Measurements from ENCODE around the gene TOMM20.
"Not testable (repeated sequence)": the region's sequence is repeated elsewhere in the genome, so short reads cannot be mapped to it uniquely, and the experiment has no call there.

TOMM20 gene

GRCh38 chr1:235078480-235079381 lies 49.9 kb downstream of the TOMM20 start:
- no peak for DNase-seq (ENCODE audit: low read depth in 2 of 2)

- DNase-seq (ENCODE audit: low read depth in 2 of 2) = peak; percentile 52 to 67
Observed at GRCh38 chr1:235077571-235078479, 50.8 kb downstream of the TOMM20 start.

GRCh38 chr1:235077163-235077540 lies 51.5 kb downstream of the TOMM20 start:
- no peak for DNase-seq (ENCODE audit: low read depth in 2 of 2)

- no peak for DNase-seq (ENCODE audit: low read depth in 2 of 2)
Observed at GRCh38 chr1:235076504-235077162, 52.0 kb downstream of the TOMM20 start.

- peak in 1 of 2 donors; percentile 65 for DNase-seq (ENCODE audit: low read depth in 2 of 2)
Observed at GRCh38 chr1:235075777-235076308, 52.8 kb downstream of the TOMM20 start.

- peak; percentile 76 to 86 for DNase-seq (ENCODE audit: low read depth in 2 of 2)
Observed at GRCh38 chr1:235075048-235075776, 53.4 kb downstream of the TOMM20 start.

GRCh38 chr1:235074523-235075047 lies 54.1 kb downstream of the TOMM20 start:
- DNase-seq (ENCODE audit: low read depth in 2 of 2) = peak in 1 of 2 donors; percentile 61

GRCh38 chr1:235073968-235074522 lies 54.6 kb downstream of the TOMM20 start:
- DNase-seq (ENCODE audit: low read depth in 2 of 2) = no peak

GRCh38 chr1:235073331-235073967 lies 55.2 kb downstream of the TOMM20 start:
- DNase-seq (ENCODE audit: low read depth in 2 of 2) = no peak

- not testable (repeated sequence) for DNase-seq (ENCODE audit: low read depth in 2 of 2)
Observed at GRCh38 chr1:235072577-235072976, 56.1 kb downstream of the TOMM20 start.

GRCh38 chr1:235072096-235072495 lies 56.5 kb downstream of the TOMM20 start:
- DNase-seq (ENCODE audit: low read depth in 2 of 2) = no peak

GRCh38 chr1:235070819-235071218 lies 57.8 kb downstream of the TOMM20 start:
- no peak for DNase-seq (ENCODE audit: low read depth in 2 of 2)

- no peak for DNase-seq (ENCODE audit: low read depth in 2 of 2)
Observed at GRCh38 chr1:235069577-235070563, 58.8 kb downstream of the TOMM20 start.

- DNase-seq (ENCODE audit: low read depth in 2 of 2) = no peak
Observed at GRCh38 chr1:235069176-235069575, 59.5 kb downstream of the TOMM20 start.

- DNase-seq (ENCODE audit: low read depth in 2 of 2) = no peak
Observed at GRCh38 chr1:235068158-235069121, 60.2 kb downstream of the TOMM20 start.

- DNase-seq (ENCODE audit: low read depth in 2 of 2) = no peak
Observed at GRCh38 chr1:235067396-235068157, 61.1 kb downstream of the TOMM20 start.

Data from stimulated activated CD8-positive, alpha-beta memory T cell treated with anti-CD3 and anti-CD28 coated beads, Interleukin-15, amount 100 ng/mL, for 48 hours (primary cell).